HepG2 (cell line): ENCODE results near the gene LDLRAD3. TPM values are rescaled to one million over a fixed set of nuclear protein-coding genes. Genes with fewer than 3 reads are reported as not detected.

ENCODE experiments used
- ATAC-seq: fragments of 200-7000 bp; cut with Tn5 transposase; 3 replicates; pipeline ENCODE4 v1.9.1; 2020; ENCODE audit warnings: mild to moderate bottlenecking, moderate library complexity
- BruUV-seq: library from RNA; stranded (reverse); fragments of 400-500 nt; replicated peaks from 2 replicates; lab custom pipeline; 2021; lab: Mats Ljungman, UMichigan
- CTCF ChIA-PET: fragments of 300-600 bp; formaldehyde crosslinking; extraction: SDS; loops from one replicate; lab custom pipeline; 2021; ENCODE audit warnings: low total read pairs, inconsistent platforms, low intra/inter-chr PET ratio; lab: Yijun Ruan, JAX
- POLR2A ChIA-PET: fragments of 350-600 bp; sonication (Branson Sonifier 250); formaldehyde crosslinking; loops from one replicate; lab custom pipeline; 2020; ENCODE audit warnings: antibody characterized with exemption, inconsistent platforms; lab: Yijun Ruan, JAX
- DNase-seq: peaks from one replicate; pipeline ENCODE4 v3.0.0-alpha.2; 2015; ENCODE audit warnings: low spot score
- FAIRE-seq: peaks from 3 replicates; lab custom pipeline; 2011; peaks lifted over from hg19 to GRCh38; lab: Jason Lieb, UNC
- H2AFZ ChIP-seq: one replicate; pipeline ENCODE4 v1.6.1; 2011; ENCODE audit warnings: low read length, inconsistent platforms
- H3K27ac ChIP-seq: fragments of 300-600 bp; 3 replicates; pipeline ENCODE4 v1.8.0; 2011; ENCODE audit warnings: mixed run types, mild to moderate bottlenecking, mixed read lengths, low read length, inconsistent platforms; ENCODE audit not compliant: insufficient read depth; ENCODE audit errors: extremely low read length
- H3K27me3 ChIP-seq, 2 experiments: fragments of 200-600 bp in 1 of 2; 2 replicates in 1 of 2; 3 replicates in 1 of 2; pipeline versions ENCODE4 v1.6.0 to v1.8.0; 2011; ENCODE audit warnings: low read length in 2 of 2, mild to moderate bottlenecking in 2 of 2, moderate library complexity in 2 of 2, inconsistent platforms in 1 of 2; ENCODE audit not compliant: insufficient read depth in 2 of 2, control insufficient read depth in 1 of 2
- H3K36me3 ChIP-seq, 2 experiments: fragments of 200-600 bp in 1 of 2; replicated peaks in 1 of 2; 2 replicates in 1 of 2; 3 replicates in 1 of 2; pipeline versions ENCODE4 v1.5.1 to v1.8.0; 2011; ENCODE audit warnings: low read length in 2 of 2, inconsistent platforms in 1 of 2; ENCODE audit not compliant: insufficient read depth in 2 of 2, control insufficient read depth in 1 of 2
- H3K4me1 ChIP-seq: 2 replicates; pipeline ENCODE4 v1.5.1; 2012; ENCODE audit warnings: low read length, inconsistent platforms; ENCODE audit not compliant: insufficient read depth
- H3K4me2 ChIP-seq: 2 replicates; pipeline ENCODE4 v1.6.0; 2011; ENCODE audit warnings: low read depth, low read length, inconsistent platforms
- H3K4me3 ChIP-seq, 3 experiments: fragments of 200-600 bp in 1 of 3; sonication (generic), shearing (Covaris generic) in 1 of 3; replicated peaks in 1 of 3; 2 replicates each; pipeline ENCODE4 v1.5.1; 2011 to 2016; ENCODE audit warnings: low read length in 3 of 3, inconsistent platforms in 2 of 3, low read depth in 2 of 3, mild to moderate bottlenecking in 2 of 3, control low read depth in 1 of 3, mixed read lengths in 1 of 3; ENCODE audit not compliant: insufficient read depth in 1 of 3
- H3K79me2 ChIP-seq: one replicate; pipeline ENCODE4 v1.6.1; 2011; ENCODE audit warnings: low read length, inconsistent platforms; ENCODE audit not compliant: insufficient read depth
- H3K9ac ChIP-seq: 2 replicates; pipeline ENCODE4 v1.6.0; 2011; ENCODE audit warnings: mild to moderate bottlenecking, low read depth, low read length, inconsistent platforms; ENCODE audit not compliant: insufficient read depth
- H3K9me3 ChIP-seq: 2 replicates; pipeline ENCODE4 v1.5.1; 2012; ENCODE audit warnings: mild to moderate bottlenecking, low read length
- H4K20me1 ChIP-seq: 2 replicates; pipeline ENCODE4 v1.6.0; 2011; ENCODE audit warnings: inconsistent platforms, mild to moderate bottlenecking, low read length, moderate library complexity; ENCODE audit not compliant: insufficient read depth
- JARID2 ChIP-seq: sonication (generic); formaldehyde crosslinking; IDR thresholded peaks from 2 replicates; pipeline ENCODE4 v1.8.1; 2023; ENCODE audit warnings: missing genetic modification reagents, inconsistent platforms; ENCODE audit not compliant: insufficient replicate concordance
- KDM1A ChIP-seq: IDR thresholded peaks from 2 replicates; pipeline ENCODE4 v1.6.1; 2016; ENCODE audit warnings: missing compliant biosample characterization
- MED13 ChIP-seq: sonication (generic); formaldehyde crosslinking; IDR thresholded peaks from 2 replicates; pipeline ENCODE4 v1.5.0; 2020; ENCODE audit warnings: missing genetic modification reagents
- MTF1 ChIP-seq: sonication (generic); formaldehyde crosslinking; IDR thresholded peaks from 2 replicates; pipeline ENCODE4 v1.5.0; 2020; ENCODE audit warnings: missing genetic modification reagents
- RFXAP ChIP-seq: sonication (generic); formaldehyde crosslinking; IDR thresholded peaks from 2 replicates; pipeline ENCODE4 v1.4.0; 2020; ENCODE audit warnings: missing genetic modification reagents, borderline replicate concordance
- SMAD9 ChIP-seq: sonication (generic); formaldehyde crosslinking; IDR thresholded peaks from 2 replicates; pipeline ENCODE4 v1.5.1; 2020; ENCODE audit warnings: mild to moderate bottlenecking, missing genetic modification reagents
- SP4 ChIP-seq: sonication (generic); formaldehyde crosslinking; IDR thresholded peaks from 2 replicates; pipeline ENCODE4 v1.8.1; 2023; ENCODE audit warnings: mild to moderate bottlenecking, missing genetic modification reagents
- ZHX1 ChIP-seq: sonication (generic); formaldehyde crosslinking; IDR thresholded peaks from 2 replicates; pipeline ENCODE4 v1.8.1; 2022; ENCODE audit warnings: low read depth, mild to moderate bottlenecking, missing genetic modification reagents
- ZNF460 ChIP-seq: sonication (generic); formaldehyde crosslinking; IDR thresholded peaks from 2 replicates; pipeline ENCODE4 v1.5.1; 2020; ENCODE audit warnings: missing genetic modification reagents, mild to moderate bottlenecking, borderline replicate concordance
- WGBS: methylation state at CpG from one replicate; pipeline ENCODE4 v1.1.6; 2017; ENCODE audit warnings: low lambda C conversion rate; 5-methylcytosine and 5-hydroxymethylcytosine counted together
- in situ Hi-C: cut with HindIII; loops from 2 replicates; pipeline ENCODE4 v1.10.0; 2017; ENCODE audit warnings: low pct_unique_long_range_greater_than_20kb; ENCODE audit not compliant: extremely low pct_ligation_motif_present
- intact Hi-C: fragments of 100-400 bp; cut with micrococcal nuclease; formaldehyde crosslinking; loops from one replicate; pipeline ENCODE4 v1.10.0; 2022; ENCODE audit not compliant: unreplicated experiment
- polyA plus RNA-seq, 8 experiments: library from polyadenylated mRNA; depleted of rRNA in 3 of 8; stranded (reverse) in 7 of 8; unstranded in 1 of 8; fragments of >200 nt; fragmentation: Illumina TruSeq in 4 of 8; extraction: Trizol in 4 of 8; gene quantifications; 2 replicates each; pipeline versions ENCODE4 v1.2.1 to v1.2.3, GENCODE V29; 2011 to 2016; ENCODE audit warnings: low read depth in 4 of 8, missing spikeins in 1 of 8, mixed read lengths in 1 of 8; ENCODE audit not compliant: insufficient read depth in 1 of 8
- total RNA-seq, 5 experiments: library from RNA; depleted of rRNA; stranded (reverse); fragments of >200 nt; fragmentation: Illumina TruSeq; extraction: Trizol; gene quantifications; 2 replicates each; pipeline ENCODE4 v1.2.3, GENCODE V29; 2016; ENCODE audit warnings: low read depth in 1 of 5
- TF ChIP-seq, protein P1 (sequence below): sonication (generic); formaldehyde crosslinking; conservative IDR thresholded peaks from 2 replicates; pipeline ENCODE4 v1.4.0; 2020; ENCODE audit warnings: missing genetic modification reagents

Gene LDLRAD3
- total and polyA plus RNA-seq, 2 of the 13 experiments (the other 11 are each of a cell fraction or from before 2014, with no cell fraction given), result 0.50 to 0.60 TPM

GRCh38 chr11:35951680-35952079 lies 7.8 kb downstream of the LDLRAD3 start (continued):
- no peak for TF ChIP-seq MTF1 (CRISPR knock-in tag)
- TF ChIP-seq JARID2 (CRISPR knock-in tag), result no peak
- TF ChIP-seq ZHX1 (CRISPR knock-in tag), result no peak
- TF ChIP-seq, protein P1, sequence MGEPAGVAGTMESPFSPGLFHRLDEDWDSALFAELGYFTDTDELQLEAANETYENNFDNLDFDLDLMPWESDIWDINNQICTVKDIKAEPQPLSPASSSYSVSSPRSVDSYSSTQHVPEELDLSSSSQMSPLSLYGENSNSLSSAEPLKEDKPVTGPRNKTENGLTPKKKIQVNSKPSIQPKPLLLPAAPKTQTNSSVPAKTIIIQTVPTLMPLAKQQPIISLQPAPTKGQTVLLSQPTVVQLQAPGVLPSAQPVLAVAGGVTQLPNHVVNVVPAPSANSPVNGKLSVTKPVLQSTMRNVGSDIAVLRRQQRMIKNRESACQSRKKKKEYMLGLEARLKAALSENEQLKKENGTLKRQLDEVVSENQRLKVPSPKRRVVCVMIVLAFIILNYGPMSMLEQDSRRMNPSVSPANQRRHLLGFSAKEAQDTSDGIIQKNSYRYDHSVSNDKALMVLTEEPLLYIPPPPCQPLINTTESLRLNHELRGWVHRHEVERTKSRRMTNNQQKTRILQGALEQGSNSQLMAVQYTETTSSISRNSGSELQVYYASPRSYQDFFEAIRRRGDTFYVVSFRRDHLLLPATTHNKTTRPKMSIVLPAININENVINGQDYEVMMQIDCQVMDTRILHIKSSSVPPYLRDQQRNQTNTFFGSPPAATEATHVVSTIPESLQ (CRISPR knock-in tag), result no peak
- TF ChIP-seq SP4, result no peak
- TF ChIP-seq SMAD9, result no peak
- no peak for TF ChIP-seq ZNF460 (CRISPR knock-in tag)

DNA sequence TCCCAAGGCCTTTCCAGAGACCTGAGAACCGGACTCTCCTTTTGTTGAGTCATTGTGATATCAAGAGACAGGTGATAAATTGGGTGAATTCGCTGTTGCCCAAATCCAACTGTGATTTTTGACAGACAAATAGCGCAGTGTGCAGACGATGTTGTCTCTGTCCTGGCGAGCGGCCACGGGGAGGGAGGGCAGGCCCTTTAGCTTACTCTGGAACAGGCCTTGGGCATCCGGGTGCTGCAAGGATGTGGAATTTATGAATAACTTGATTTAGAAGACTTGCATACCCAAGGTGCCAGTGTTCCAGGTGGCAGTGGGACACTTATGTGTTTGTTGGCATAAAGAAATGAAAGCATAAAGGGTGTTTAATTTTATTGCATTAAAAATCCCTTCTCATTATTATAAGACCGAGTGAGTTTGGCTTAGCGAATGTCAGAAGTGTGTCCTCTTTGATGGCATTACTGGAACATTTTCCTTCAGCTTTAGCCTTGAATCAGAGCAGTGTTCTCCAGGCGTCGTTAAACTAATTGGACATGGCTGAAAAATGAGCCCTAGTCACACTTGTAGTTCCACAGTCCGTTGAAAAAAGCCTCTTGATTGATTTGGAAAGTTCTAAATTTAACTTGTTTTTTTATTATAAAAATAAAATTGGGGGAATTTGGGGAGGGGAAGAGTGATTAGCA lies 9.4 kb downstream of the LDLRAD3 start:
- Histone ChIP-seq H3K4me3 (no peak overlapping the region), H4K20me1 (no peaks in the 10 kb centered on the region), H3K9me3 (no peaks in the 10 kb centered on the region), H3K9ac (no peak overlapping the region), H2AFZ (no peak overlapping the region), H3K27me3 (peaks cover 2 to 5% of the 10 kb centered on the region in 2 experiments; a peak in 1 of 5 replicates), H3K4me2 (no peak overlapping the region), H3K36me3 (no peaks in the 10 kb centered on the region), H3K79me2 (no peaks in the 10 kb centered on the region), H3K27ac (no peak overlapping the region), H3K4me1 (no peaks in the 10 kb centered on the region)
- ChIA-PET CTCF (no interaction called here), POLR2A (no interaction called here)
- TF ChIP-seq KDM1A (CRISPR knock-in tag), result no peak
- no peak for TF ChIP-seq MED13
- no peak for TF ChIP-seq RFXAP
- ATAC-seq, result no peak
- intact Hi-C loops (no loop called here), in situ Hi-C loops (no loop called here)
- no peak for FAIRE-seq
- DNase-seq, result no peak
- WGBS, result 34% methylated on average over 12 of the region's 13 CpGs
- no TSS peak for BruUV-seq
